ENCODE results near the gene UHRF1. TPM values are rescaled to one million over a fixed set of nuclear protein-coding genes. Genes with fewer than 3 reads are reported as not detected.

Gene UHRF1
- polyA plus RNA-seq, 1 of the 3 experiments (the other 2 are of a cell fraction): 43.4 TPM

DNA sequence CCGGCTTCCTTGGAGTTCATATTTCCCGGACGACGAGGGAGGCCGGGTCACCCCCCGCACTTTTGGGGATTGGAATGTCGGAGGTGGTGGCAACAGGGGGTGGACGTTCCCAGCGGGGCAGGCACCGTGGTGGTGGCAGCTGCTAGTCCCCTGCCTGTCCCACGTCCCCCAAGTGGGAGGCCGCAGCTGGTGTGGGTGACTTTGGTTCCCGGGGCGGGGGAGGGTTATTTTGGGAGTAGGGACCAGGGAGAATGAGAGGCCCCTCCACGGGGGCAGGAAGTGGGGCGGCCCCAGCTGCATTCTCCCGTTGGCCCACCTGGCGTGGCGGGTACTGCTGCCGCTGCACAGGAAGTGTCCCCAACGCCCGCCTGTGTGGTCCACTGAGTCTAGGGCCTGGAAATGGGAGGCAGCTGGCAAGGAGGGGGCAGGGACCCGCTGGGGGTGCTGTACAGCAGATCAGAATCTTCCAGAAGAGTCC lies 30.8 kb upstream of the UHRF1 start:
- Histone ChIP-seq H3K36me3 (replicated peaks in 1 of 2; ENCODE audit: control insufficient read depth in 1 of 2, insufficient read depth in 2 of 2, low read length in 1 of 2) (no peaks in the 10 kb centered on the region), H3K9me3 (no peaks in the 10 kb centered on the region), H3K9ac (no peak overlapping the region), H3K27ac (ENCODE audit: low read depth in 2 of 2, low read length in 1 of 2) (no peak overlapping the region), H3F3A (replicated peaks; ENCODE audit: insufficient read depth) (no peaks in the 10 kb centered on the region), H3K9me2 (no peaks in the 10 kb centered on the region), H4K20me1 (ENCODE audit: insufficient read depth) (no peaks in the 10 kb centered on the region), H3K27me3 (ENCODE audit: insufficient read depth) (no peaks in the 10 kb centered on the region), H3K4me1 (ENCODE audit: control insufficient read depth in 1 of 2, insufficient read depth in 2 of 2, low read depth in 1 of 2, low read length in 1 of 2) (no peaks in the 10 kb centered on the region; a peak in 1 of 4 replicates), H3K79me2 (ENCODE audit: insufficient read depth) (no peaks in the 10 kb centered on the region), H3K4me2 (no peak overlapping the region), H2AFZ (ENCODE audit: low read depth) (no peak overlapping the region), H3K4me3 (ENCODE audit: low read depth in 2 of 2, low read length in 1 of 2) (no peak overlapping the region)
- ChIA-PET POLR2A (no interaction called here), CTCF (interaction anchor here (0.7 to 1.8 kb wide), 3 partner anchors 10 to 33 kb away, joined by 3 to 6 read pairs (median 4); partner anchors contain the start of gene PLIN3)
- DNase-seq: no peak
- 80% methylated on average over 13 of the region's 23 CpGs for WGBS (ENCODE audit: low lambda C conversion rate)
- no peak for TF ChIP-seq POLR2AphosphoS5 (IDR thresholded peaks at IDR 0.05; ENCODE audit: low read depth, low read length)
- no peak for TF ChIP-seq TCF12 (IDR thresholded peaks at IDR 0.05)
- TF ChIP-seq EZH2phosphoT487 (IDR thresholded peaks at IDR 0.05; ENCODE audit: borderline replicate concordance, low read depth): no peak
- no peak for TF ChIP-seq NRF1 (IDR thresholded peaks at IDR 0.05; ENCODE audit: low read depth, low read length)
- TF ChIP-seq ELF1 (IDR thresholded peaks at IDR 0.05): no peak
- TF ChIP-seq RFX5 (IDR thresholded peaks at IDR 0.05; ENCODE audit: low read length): no peak
- no peak for TF ChIP-seq MEF2A (IDR thresholded peaks at IDR 0.05; ENCODE audit: borderline replicate concordance, low read depth)
- no peak for TF ChIP-seq SIN3A (IDR thresholded peaks at IDR 0.05; ENCODE audit: borderline replicate concordance, low read depth, low read length)
- no peak for TF ChIP-seq FOSL2 (IDR thresholded peaks at IDR 0.05; ENCODE audit: borderline replicate concordance, low read depth)
- no peak for TF ChIP-seq USF1 (IDR thresholded peaks at IDR 0.05; ENCODE audit: borderline replicate concordance, low read depth)
- no peak for TF ChIP-seq RAD21 (IDR thresholded peaks at IDR 0.05; ENCODE audit: low read length)
- TF ChIP-seq GABPA (IDR thresholded peaks at IDR 0.05; ENCODE audit: low read depth): no peak
- no peak for TF ChIP-seq JUND (IDR thresholded peaks at IDR 0.05)
- no peak for TF ChIP-seq RXRA (IDR thresholded peaks at IDR 0.05; ENCODE audit: borderline replicate concordance, low read depth)
- TF ChIP-seq YY1 (IDR thresholded peaks at IDR 0.05; ENCODE audit: low read depth): no peak
- no peak for TF ChIP-seq TAF1 (IDR thresholded peaks at IDR 0.05; ENCODE audit: borderline replicate concordance, low read depth, low read length)

GRCh38 chr19:4879041-4879440 lies 30.3 kb upstream of the UHRF1 start:
- no peak overlapping the region for H3K4me3 ChIP-seq (ENCODE audit: low read depth in 2 of 2, low read length in 1 of 2)
- H3K9ac ChIP-seq: no peak overlapping the region
- no peak overlapping the region for H2AFZ ChIP-seq (ENCODE audit: low read depth)
- no peaks in the 10 kb centered on the region for H3F3A ChIP-seq (replicated peaks; ENCODE audit: insufficient read depth)
- H3K4me2 ChIP-seq: no peak overlapping the region
- H3K9me3 ChIP-seq: no peaks in the 10 kb centered on the region
- no peaks in the 10 kb centered on the region for H3K9me2 ChIP-seq
- no peaks in the 10 kb centered on the region for H3K27me3 ChIP-seq (ENCODE audit: insufficient read depth)
- POLR2A ChIA-PET: no interaction called here
- H3K36me3 ChIP-seq (replicated peaks in 1 of 2; ENCODE audit: control insufficient read depth in 1 of 2, insufficient read depth in 2 of 2, low read length in 1 of 2): no peaks in the 10 kb centered on the region
- TF ChIP-seq RCOR1 (IDR thresholded peaks at IDR 0.05; ENCODE audit: low read length) (no peak), MEF2A (IDR thresholded peaks at IDR 0.05; ENCODE audit: borderline replicate concordance, low read depth) (no peak), PBX3 (IDR thresholded peaks at IDR 0.05) (no peak), EP300 (IDR thresholded peaks at IDR 0.05; ENCODE audit: borderline replicate concordance in 1 of 2, low read depth in 1 of 2, low read length in 1 of 2) (no peak), SIN3A (IDR thresholded peaks at IDR 0.05; ENCODE audit: borderline replicate concordance, low read depth, low read length) (no peak), POLR2AphosphoS5 (IDR thresholded peaks at IDR 0.05; ENCODE audit: low read depth, low read length) (no peak), NRF1 (IDR thresholded peaks at IDR 0.05; ENCODE audit: low read depth, low read length) (no peak), RFX5 (IDR thresholded peaks at IDR 0.05; ENCODE audit: low read length) (no peak), CHD2 (IDR thresholded peaks at IDR 0.05; ENCODE audit: low read length, partially characterized antibody) (no peak), CTCF (IDR thresholded peaks at IDR 0.05) (no peak), YY1 (IDR thresholded peaks at IDR 0.05; ENCODE audit: low read depth) (no peak), JUND (IDR thresholded peaks at IDR 0.05) (no peak), TCF12 (IDR thresholded peaks at IDR 0.05) (no peak), FOXM1 (IDR thresholded peaks at IDR 0.05; ENCODE audit: low read depth) (no peak), MXI1 (IDR thresholded peaks at IDR 0.05; ENCODE audit: low read depth, low read length) (no peak), GATA2 (CRISPR knock-in tag; IDR thresholded peaks at IDR 0.05) (no peak)
- TF ChIP-seq, protein P1, sequence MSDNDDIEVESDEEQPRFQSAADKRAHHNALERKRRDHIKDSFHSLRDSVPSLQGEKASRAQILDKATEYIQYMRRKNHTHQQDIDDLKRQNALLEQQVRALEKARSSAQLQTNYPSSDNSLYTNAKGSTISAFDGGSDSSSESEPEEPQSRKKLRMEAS (IDR thresholded peaks at IDR 0.05; ENCODE audit: low read depth): no peak
- WGBS (ENCODE audit: low lambda C conversion rate): 91% methylated on average over 11 of the region's 11 CpGs
- H3K79me2 ChIP-seq (ENCODE audit: insufficient read depth): no peaks in the 10 kb centered on the region
- DNase-seq: no peak
- no peaks in the 10 kb centered on the region; a peak in 1 of 4 replicates for H3K4me1 ChIP-seq (ENCODE audit: control insufficient read depth in 1 of 2, insufficient read depth in 2 of 2, low read depth in 1 of 2, low read length in 1 of 2)
- no peaks in the 10 kb centered on the region for H4K20me1 ChIP-seq (ENCODE audit: insufficient read depth)
- no peak overlapping the region for H3K27ac ChIP-seq (ENCODE audit: low read depth in 2 of 2, low read length in 1 of 2)
- CTCF ChIA-PET: interaction anchor here (0.7 to 1.8 kb wide), 3 partner anchors 11 to 32 kb away, joined by 3 to 6 read pairs (median 4); partner anchors contain the start of gene PLIN3

All from SK-N-SH (cell line).